Mesenchymal stem cell (in vitro differentiated cells and primary cell): ENCODE results near the gene ADD1.

Experiments
- DNase-seq: peaks from one replicate; pipeline ENCODE4 v3.0.0-alpha.2; 2013
- H2AFZ ChIP-seq: one replicate; pipeline ENCODE4 v1.6.1; 2013; ENCODE audit warnings: low read depth, mild to moderate bottlenecking, control low read depth, inconsistent platforms, low read length, moderate library complexity
- H2AK5ac ChIP-seq: 2 replicates; pipeline ENCODE4 v1.6.1; 2013; ENCODE audit warnings: low read length, moderate library complexity, mild to moderate bottlenecking, inconsistent platforms; ENCODE audit not compliant: severe bottlenecking
- H2BK120ac ChIP-seq: one replicate; pipeline ENCODE4 v1.6.1; 2013; ENCODE audit warnings: low read depth, mild to moderate bottlenecking, inconsistent platforms, low read length, moderate library complexity
- H2BK12ac ChIP-seq, 2 experiments: one replicate each; pipeline ENCODE4 v1.6.1; 2013; ENCODE audit warnings: inconsistent platforms in 2 of 2, low read length in 2 of 2, mild to moderate bottlenecking in 2 of 2, moderate library complexity in 2 of 2, control low read depth in 1 of 2
- H2BK15ac ChIP-seq: one replicate; pipeline ENCODE4 v1.6.1; 2013; ENCODE audit warnings: mild to moderate bottlenecking, low read depth, inconsistent platforms; ENCODE audit not compliant: poor library complexity, severe bottlenecking
- H2BK5ac ChIP-seq: 2 replicates; pipeline ENCODE4 v1.6.1; 2013; ENCODE audit warnings: low read depth, mild to moderate bottlenecking, low read length, control low read depth, inconsistent platforms; ENCODE audit not compliant: poor library complexity, severe bottlenecking
- H3K14ac ChIP-seq, 2 experiments: one replicate each; pipeline ENCODE4 v1.6.1; 2013; ENCODE audit warnings: inconsistent platforms in 2 of 2, low read length in 2 of 2, control low read depth in 1 of 2, mild to moderate bottlenecking in 1 of 2, moderate library complexity in 1 of 2
- H3K18ac ChIP-seq, 2 experiments: one replicate each; pipeline ENCODE4 v1.6.1; 2013; ENCODE audit warnings: inconsistent platforms in 2 of 2, low read length in 2 of 2, control low read depth in 1 of 2, low read depth in 1 of 2, mild to moderate bottlenecking in 1 of 2
- H3K23ac ChIP-seq, 2 experiments: one replicate each; pipeline ENCODE4 v1.6.1; 2013; ENCODE audit warnings: inconsistent platforms in 2 of 2, low read length in 2 of 2, mild to moderate bottlenecking in 2 of 2, moderate library complexity in 2 of 2, control low read depth in 1 of 2
- H3K27ac ChIP-seq: 2 replicates; pipeline ENCODE4 v1.5.1; 2013; ENCODE audit warnings: mild to moderate bottlenecking, moderate library complexity, low read length, control low read depth, inconsistent platforms; ENCODE audit not compliant: poor library complexity, severe bottlenecking
- H3K27me3 ChIP-seq, 2 experiments: 2 replicates each; pipeline versions ENCODE4 v1.6.1 to v1.7.0; 2013; ENCODE audit warnings: low read length in 2 of 2, mild to moderate bottlenecking in 2 of 2, moderate library complexity in 2 of 2, control low read depth in 1 of 2, inconsistent platforms in 1 of 2; ENCODE audit not compliant: control insufficient read depth in 1 of 2, insufficient read depth in 1 of 2
- H3K36me3 ChIP-seq, 2 experiments: 2 replicates each; pipeline versions ENCODE4 v1.6.1 to v1.7.0; 2013; ENCODE audit warnings: low read length in 2 of 2, control low read depth in 1 of 2, inconsistent platforms in 1 of 2, low read depth in 1 of 2, mild to moderate bottlenecking in 1 of 2; ENCODE audit not compliant: insufficient read depth in 2 of 2, control insufficient read depth in 1 of 2
- H3K4ac ChIP-seq, 2 experiments: one replicate each; pipeline ENCODE4 v1.6.1; 2013; ENCODE audit warnings: inconsistent platforms in 2 of 2, low read length in 2 of 2, mild to moderate bottlenecking in 2 of 2, moderate library complexity in 2 of 2, control low read depth in 1 of 2, low read depth in 1 of 2
- H3K4me1 ChIP-seq: 2 replicates; pipeline ENCODE4 v1.6.1; 2013; ENCODE audit warnings: low read depth, low read length, control low read depth; ENCODE audit not compliant: control insufficient read depth, insufficient read depth
- H3K4me2 ChIP-seq: 2 replicates; pipeline ENCODE4 v1.6.1; 2013; ENCODE audit warnings: low read length, mild to moderate bottlenecking, inconsistent platforms; ENCODE audit not compliant: poor library complexity, severe bottlenecking
- H3K4me3 ChIP-seq, 2 experiments: 2 replicates each; pipeline versions ENCODE4 v1.5.1 to v1.7.0; 2013; ENCODE audit warnings: low read length in 2 of 2, mild to moderate bottlenecking in 2 of 2, control low read depth in 1 of 2, low read depth in 1 of 2; ENCODE audit not compliant: insufficient read depth in 1 of 2
- H3K79me1 ChIP-seq: replicated peaks from 2 replicates; pipeline ENCODE4 v1.6.1; 2013; ENCODE audit warnings: mild to moderate bottlenecking, control low read depth, low read length, inconsistent platforms; ENCODE audit not compliant: poor library complexity, severe bottlenecking
- H3K9ac ChIP-seq: 2 replicates; pipeline ENCODE4 v1.7.0; 2013; ENCODE audit warnings: mild to moderate bottlenecking, low read length, moderate library complexity
- H3K9me3 ChIP-seq: 2 replicates; pipeline ENCODE4 v1.7.0; 2013; ENCODE audit warnings: mild to moderate bottlenecking, low read length; ENCODE audit not compliant: control insufficient read depth
- H4K8ac ChIP-seq: one replicate; pipeline ENCODE4 v1.6.1; 2013; ENCODE audit warnings: inconsistent platforms, mild to moderate bottlenecking, low read length, moderate library complexity
- H4K91ac ChIP-seq: one replicate; pipeline ENCODE4 v1.6.1; 2013; ENCODE audit warnings: mild to moderate bottlenecking, low read length, inconsistent platforms
- WGBS: methylation state at CpG from one replicate; pipeline ENCODE4 v1.1.7; 2013; ENCODE audit warnings: mixed read lengths; 5-methylcytosine and 5-hydroxymethylcytosine counted together

The ADD1 gene

DNA sequence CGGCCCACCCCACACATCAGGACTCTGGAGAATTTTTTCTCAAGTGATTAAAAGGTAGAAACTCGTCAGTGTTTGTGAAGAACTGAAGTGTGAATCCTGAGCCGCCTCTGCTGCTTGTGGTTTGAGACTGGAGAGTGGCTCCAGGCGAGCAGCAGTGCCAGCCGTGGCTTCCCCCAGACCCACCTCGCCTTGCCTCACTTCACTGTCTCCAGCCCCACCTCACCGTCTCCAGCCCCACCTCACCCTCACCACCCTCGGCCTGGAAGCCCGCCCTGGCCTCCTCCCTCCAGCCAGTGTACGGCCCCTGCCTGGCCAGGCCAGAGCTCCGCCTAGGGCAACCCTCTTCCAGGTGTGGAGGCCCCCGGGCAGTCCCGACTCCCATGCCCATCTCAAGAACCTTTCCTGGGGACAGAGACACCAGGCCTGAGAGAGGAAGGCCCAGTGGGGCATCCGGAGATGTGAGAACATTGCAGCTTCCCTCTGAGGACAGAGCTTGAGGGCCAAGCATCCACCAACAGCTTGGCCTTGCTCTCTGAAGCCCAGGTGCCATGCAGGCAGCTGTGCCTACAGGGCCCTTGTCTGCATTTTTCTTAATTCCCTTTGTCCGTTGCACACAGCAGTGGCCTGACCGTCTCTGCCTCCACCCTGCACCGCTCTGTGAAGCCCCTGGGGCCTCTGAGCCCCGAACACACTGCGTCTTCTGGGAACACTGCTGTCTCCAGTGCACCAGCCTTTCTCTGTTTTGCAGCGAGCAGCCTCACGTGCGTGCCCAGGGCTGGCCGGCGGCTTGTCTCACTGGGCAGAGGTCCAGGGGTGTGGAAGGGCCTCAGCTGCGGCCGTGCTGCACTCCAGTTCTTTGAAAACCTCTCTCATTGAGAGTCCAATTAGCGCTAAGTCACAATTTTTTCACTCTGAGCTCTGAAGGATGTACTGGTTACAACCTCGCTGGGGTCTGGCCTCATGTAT lies 37.0 kb upstream of the ADD1 start:
- WGBS: 94% methylated on average over 28 of the region's 28 CpGs
- Histone ChIP-seq H3K36me3 (peaks cover 0 to 63% of the 10 kb centered on the region in 2 experiments), H3K4me2 (no peak overlapping the region), H3K27ac (no peak overlapping the region), H3K23ac (no peak overlapping the region), H3K4me1 (peaks cover 64% of the 10 kb centered on the region), H2AFZ (no peak overlapping the region), H3K9ac (peak overlapping the region; percentile 55), H3K79me1 (peaks cover 39% of the 10 kb centered on the region), H2BK12ac (no peak overlapping the region), H4K8ac (no peak overlapping the region), H2BK5ac (no peak overlapping the region), H2BK15ac (no peak overlapping the region), H3K14ac (no peak overlapping the region), H3K27me3 (no peaks in the 10 kb centered on the region), H3K4me3 (peak overlapping the region in 1 of 2 experiments; percentile 35), H2AK5ac (no peak overlapping the region), H2BK120ac (no peak overlapping the region), H3K4ac (no peak overlapping the region), H3K9me3 (no peaks in the 10 kb centered on the region), H4K91ac (peak overlapping the region; percentile 45), H3K18ac (no peak overlapping the region)
- no peak for DNase-seq

DNA sequence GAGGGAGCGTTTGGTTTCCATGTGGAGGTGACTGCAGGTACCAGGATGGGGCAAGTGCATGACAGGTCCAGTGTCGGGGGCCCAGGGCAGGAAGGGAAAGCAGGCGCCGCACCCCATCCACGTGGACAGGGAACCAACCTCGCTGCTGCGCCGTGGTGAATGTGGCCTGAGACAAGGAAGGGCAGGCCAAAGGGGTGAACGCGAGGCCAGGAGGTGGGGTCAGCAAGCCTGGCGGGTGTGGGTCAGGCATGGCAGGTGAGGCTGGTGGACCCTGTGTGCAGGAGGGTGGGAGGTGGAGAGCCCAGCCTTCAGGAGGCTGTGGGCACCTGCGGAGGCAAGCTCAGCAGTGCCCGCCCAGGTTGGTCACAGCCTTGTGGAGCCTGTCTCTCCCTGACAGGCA lies 36.1 kb upstream of the ADD1 start:
- Histone ChIP-seq H2AK5ac (no peak overlapping the region), H3K18ac (no peak overlapping the region), H3K4ac (no peak overlapping the region), H2BK12ac (no peak overlapping the region), H3K27ac (no peak overlapping the region), H2BK5ac (no peak overlapping the region), H3K9ac (peak overlapping the region; percentile 24), H2AFZ (no peak overlapping the region), H3K36me3 (peaks cover 0 to 63% of the 10 kb centered on the region in 2 experiments), H3K4me2 (no peak overlapping the region), H3K9me3 (no peaks in the 10 kb centered on the region), H4K91ac (no peak overlapping the region), H3K23ac (no peak overlapping the region), H2BK120ac (no peak overlapping the region), H4K8ac (no peak overlapping the region), H3K4me3 (no peak overlapping the region), H3K79me1 (peaks cover 39% of the 10 kb centered on the region), H2BK15ac (no peak overlapping the region), H3K4me1 (peaks cover 72% of the 10 kb centered on the region), H3K27me3 (no peaks in the 10 kb centered on the region), H3K14ac (no peak overlapping the region)
- 95% methylated on average over 13 of the region's 13 CpGs for WGBS
- DNase-seq: no peak

DNA sequence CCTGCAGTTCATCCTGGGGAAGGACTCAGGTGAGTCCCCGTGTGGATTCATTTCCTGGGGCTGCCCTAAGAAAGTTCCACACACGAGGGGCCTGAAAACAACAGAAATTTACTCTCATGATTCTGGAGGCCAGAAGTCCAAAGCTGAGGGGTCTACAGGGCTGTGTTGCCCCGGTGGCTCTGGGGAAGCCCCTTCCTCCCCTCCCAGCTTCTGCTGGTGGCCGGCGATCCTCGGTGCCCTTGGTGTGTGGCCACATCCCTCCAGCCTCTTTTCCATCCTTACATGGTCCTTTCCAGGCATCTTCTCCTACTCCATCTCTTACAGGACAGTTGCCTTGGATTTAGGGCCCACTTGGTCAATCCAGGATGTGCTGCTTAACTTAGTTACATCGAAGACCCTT lies 35.6 kb upstream of the ADD1 start:
- Histone ChIP-seq H3K4me1 (peaks cover 74% of the 10 kb centered on the region), H2BK120ac (no peak overlapping the region), H3K4ac (no peak overlapping the region), H3K23ac (no peak overlapping the region), H3K27ac (no peak overlapping the region), H3K9ac (no peak overlapping the region), H3K4me3 (no peak overlapping the region), H3K27me3 (no peaks in the 10 kb centered on the region), H3K79me1 (peaks cover 35% of the 10 kb centered on the region), H2BK5ac (no peak overlapping the region), H3K9me3 (no peaks in the 10 kb centered on the region), H2AK5ac (no peak overlapping the region), H4K91ac (no peak overlapping the region), H3K36me3 (peaks cover 0 to 59% of the 10 kb centered on the region in 2 experiments), H3K4me2 (no peak overlapping the region), H4K8ac (no peak overlapping the region), H2AFZ (no peak overlapping the region), H3K14ac (no peak overlapping the region), H2BK15ac (no peak overlapping the region), H2BK12ac (no peak overlapping the region), H3K18ac (no peak overlapping the region)
- DNase-seq: no peak
- WGBS: 97% methylated on average over 7 of the region's 7 CpGs

DNA sequence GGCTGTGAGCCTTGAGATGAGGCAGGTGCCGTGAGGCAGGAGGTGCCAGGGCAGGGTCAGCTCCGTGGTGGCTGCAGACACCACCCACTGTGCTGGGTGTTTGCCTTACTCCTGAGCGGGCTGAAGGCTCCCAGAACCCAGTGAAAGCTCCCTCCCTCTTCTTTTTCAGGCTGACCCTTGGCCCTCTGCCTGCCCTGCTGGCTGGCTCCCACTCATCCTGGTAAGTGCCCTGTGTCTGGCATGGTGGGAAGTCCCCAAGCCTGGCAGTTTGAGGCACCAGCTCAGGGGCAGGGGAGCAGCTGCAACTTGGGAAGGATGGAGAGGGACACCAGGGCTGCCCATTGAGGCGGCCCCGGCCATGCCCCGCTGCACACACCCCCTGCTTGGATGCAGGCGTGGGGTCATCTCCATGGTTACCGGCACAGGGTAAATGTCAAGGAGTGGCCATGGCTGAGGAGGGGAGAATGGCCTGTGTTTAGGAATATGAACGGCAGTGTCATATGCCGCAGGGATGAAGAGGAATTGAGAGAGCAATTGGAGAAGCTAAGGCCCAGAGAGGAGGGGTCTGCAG lies 33.9 kb upstream of the ADD1 start:
- Histone ChIP-seq H2AK5ac (no peak overlapping the region), H4K91ac (peak overlapping the region; percentile 1), H2BK15ac (no peak overlapping the region), H3K4ac (no peak overlapping the region), H2BK5ac (no peak overlapping the region), H3K23ac (no peak overlapping the region), H3K18ac (no peak overlapping the region), H3K4me3 (no peak overlapping the region), H2BK12ac (no peak overlapping the region), H4K8ac (no peak overlapping the region), H3K27ac (no peak overlapping the region), H3K9ac (no peak overlapping the region), H3K14ac (no peak overlapping the region), H2BK120ac (no peak overlapping the region), H3K4me2 (no peak overlapping the region), H3K9me3 (no peaks in the 10 kb centered on the region), H3K27me3 (no peaks in the 10 kb centered on the region), H2AFZ (no peak overlapping the region), H3K36me3 (peaks cover 5 to 53% of the 10 kb centered on the region in 2 experiments), H3K79me1 (peaks cover 23% of the 10 kb centered on the region), H3K4me1 (peaks cover 72% of the 10 kb centered on the region)
- 77% methylated on average over 10 of the region's 10 CpGs for WGBS
- DNase-seq: no peak
